Mucosa of rectum (tissue), 2 donors: ENCODE results near the gene CX3CR1.

Experiments used
- H3K27ac ChIP-seq, 2 donors: one replicate each; pipeline ENCODE4 v1.7.0; 2013; ENCODE audit warnings: inconsistent platforms in 2 of 2, low read depth in 2 of 2, low read length in 2 of 2
- H3K27me3 ChIP-seq, 2 donors: one replicate each; pipeline ENCODE4 v1.7.0; 2013; ENCODE audit warnings: low read length in 2 of 2; ENCODE audit not compliant: control insufficient read depth in 2 of 2, insufficient read depth in 2 of 2
- H3K36me3 ChIP-seq, 2 donors: one replicate each; pipeline ENCODE4 v1.7.0; 2013; ENCODE audit warnings: low read length in 2 of 2; ENCODE audit not compliant: control insufficient read depth in 2 of 2, insufficient read depth in 2 of 2
- H3K4me1 ChIP-seq, 2 donors: one replicate each; pipeline ENCODE4 v1.7.0; 2013; ENCODE audit warnings: low read length in 2 of 2, mild to moderate bottlenecking in 1 of 2; ENCODE audit not compliant: control insufficient read depth in 2 of 2, insufficient read depth in 2 of 2
- H3K4me3 ChIP-seq, 2 donors: one replicate each; pipeline ENCODE4 v1.7.0; 2013; ENCODE audit warnings: low read length in 2 of 2
- H3K9ac ChIP-seq, 2 donors: one replicate each; pipeline ENCODE4 v1.7.0; 2013; ENCODE audit warnings: low read length in 2 of 2, low read depth in 1 of 2, mild to moderate bottlenecking in 1 of 2
- H3K9me3 ChIP-seq, 2 donors: one replicate each; pipeline ENCODE4 v1.7.0; 2013; ENCODE audit warnings: low read length in 2 of 2; ENCODE audit not compliant: control insufficient read depth in 2 of 2
- donor health status: healthy.
- donor health status: Normal muscosa, but diverticular disease.

CX3CR1 gene

GRCh38 chr3:39318301-39318700, 38.5 kb upstream of the CX3CR1 start:
- peaks cover 0 to 4% of the 10 kb centered on the region in 2 donors for H3K9me3 ChIP-seq
- H3K4me1 ChIP-seq: peaks cover 5 to 10% of the 10 kb centered on the region in 2 donors
- no peak overlapping the region for H3K4me3 ChIP-seq
- H3K27me3 ChIP-seq: no peaks in the 10 kb centered on the region
- H3K36me3 ChIP-seq: no peaks in the 10 kb centered on the region
- peak overlapping the region; percentile 64 to 80 for H3K27ac ChIP-seq
- no peak overlapping the region for H3K9ac ChIP-seq

GRCh38 chr3:39317571-39318169, 37.8 kb upstream of the CX3CR1 start:
- no peak overlapping the region for H3K4me3 ChIP-seq
- peaks cover 0 to 4% of the 10 kb centered on the region in 2 donors for H3K9me3 ChIP-seq
- H3K27ac ChIP-seq: peak overlapping the region; percentile 64 to 80
- H3K27me3 ChIP-seq: no peaks in the 10 kb centered on the region
- H3K9ac ChIP-seq: no peak overlapping the region
- H3K36me3 ChIP-seq: no peaks in the 10 kb centered on the region
- peaks cover 5 to 10% of the 10 kb centered on the region in 2 donors for H3K4me1 ChIP-seq

GRCh38 chr3:39315420-39315819, 35.6 kb upstream of the CX3CR1 start:
- H3K27me3 ChIP-seq: no peaks in the 10 kb centered on the region
- no peak overlapping the region for H3K9ac ChIP-seq

GRCh38 chr3:39313289-39313688, 33.5 kb upstream of the CX3CR1 start:
- Histone ChIP-seq H3K4me3 (no peak overlapping the region), H3K9me3 (peaks cover 0 to 4% of the 10 kb centered on the region in 2 donors), H3K4me1 (peaks cover 3 to 9% of the 10 kb centered on the region in 2 donors), H3K9ac (no peak overlapping the region), H3K36me3 (no peaks in the 10 kb centered on the region), H3K27me3 (no peaks in the 10 kb centered on the region), H3K27ac (no peak overlapping the region)

More at GRCh38 chr3:39315420-39315819, 35.6 kb upstream of the CX3CR1 start:
- peaks cover 0 to 4% of the 10 kb centered on the region in 2 donors for H3K9me3 ChIP-seq
- H3K4me1 ChIP-seq: peaks cover 5 to 10% of the 10 kb centered on the region in 2 donors
- no peaks in the 10 kb centered on the region for H3K36me3 ChIP-seq
- H3K27ac ChIP-seq: no peak overlapping the region
- H3K4me3 ChIP-seq: no peak overlapping the region

- Histone ChIP-seq H3K9ac (no peak overlapping the region), H3K4me1 (no peaks in the 10 kb centered on the region), H3K36me3 (no peaks in the 10 kb centered on the region), H3K27ac (no peak overlapping the region), H3K27me3 (no peaks in the 10 kb centered on the region), H3K9me3 (peaks cover 2 to 4% of the 10 kb centered on the region in 2 donors), H3K4me3 (no peak overlapping the region)
Observed at GRCh38 chr3:39302178-39302577, 22.3 kb upstream of the CX3CR1 start.

GRCh38 chr3:39299279-39299678, 19.4 kb upstream of the CX3CR1 start:
- no peaks in the 10 kb centered on the region for H3K4me1 ChIP-seq
- H3K36me3 ChIP-seq: no peaks in the 10 kb centered on the region
- no peaks in the 10 kb centered on the region for H3K27me3 ChIP-seq
- H3K27ac ChIP-seq: no peak overlapping the region
- H3K9me3 ChIP-seq: peaks cover 2 to 4% of the 10 kb centered on the region in 2 donors
- no peak overlapping the region for H3K9ac ChIP-seq
- no peak overlapping the region for H3K4me3 ChIP-seq

- H3K27ac ChIP-seq: no peak overlapping the region
Observed at GRCh38 chr3:39296197-39297077, 16.6 kb upstream of the CX3CR1 start.

GRCh38 chr3:39295184-39295775, 15.4 kb upstream of the CX3CR1 start:
- no peak overlapping the region for H3K27ac ChIP-seq
- no peak overlapping the region for H3K9ac ChIP-seq
- H3K27me3 ChIP-seq: no peaks in the 10 kb centered on the region
- no peaks in the 10 kb centered on the region for H3K4me1 ChIP-seq
- no peak overlapping the region for H3K4me3 ChIP-seq
- no peaks in the 10 kb centered on the region for H3K36me3 ChIP-seq
- H3K9me3 ChIP-seq: peaks cover 0 to 4% of the 10 kb centered on the region in 2 donors

More at GRCh38 chr3:39296197-39297077, 16.6 kb upstream of the CX3CR1 start:
- H3K36me3 ChIP-seq: no peaks in the 10 kb centered on the region
- no peak overlapping the region for H3K4me3 ChIP-seq
- H3K27me3 ChIP-seq: no peaks in the 10 kb centered on the region
- no peaks in the 10 kb centered on the region for H3K4me1 ChIP-seq
- H3K9ac ChIP-seq: no peak overlapping the region
- peaks cover 2 to 4% of the 10 kb centered on the region in 2 donors for H3K9me3 ChIP-seq

GRCh38 chr3:39294446-39295183, 14.8 kb upstream of the CX3CR1 start:
- Histone ChIP-seq H3K4me3 (no peak overlapping the region), H3K36me3 (no peaks in the 10 kb centered on the region), H3K27ac (no peak overlapping the region), H3K9ac (no peak overlapping the region), H3K4me1 (peaks cover 0 to 4% of the 10 kb centered on the region in 2 donors), H3K27me3 (no peaks in the 10 kb centered on the region), H3K9me3 (no peaks in the 10 kb centered on the region)
